Measurements from ENCODE around the gene WFIKKN2. TPM values are rescaled to one million over a fixed set of nuclear protein-coding genes. Genes with fewer than 3 reads are reported as not detected.

WFIKKN2 gene
- total and polyA plus RNA-seq, 2 donors (not counting 1 experiment from before 2014, with no cell fraction given), result 0.02 to 0.33 TPM

DNA sequence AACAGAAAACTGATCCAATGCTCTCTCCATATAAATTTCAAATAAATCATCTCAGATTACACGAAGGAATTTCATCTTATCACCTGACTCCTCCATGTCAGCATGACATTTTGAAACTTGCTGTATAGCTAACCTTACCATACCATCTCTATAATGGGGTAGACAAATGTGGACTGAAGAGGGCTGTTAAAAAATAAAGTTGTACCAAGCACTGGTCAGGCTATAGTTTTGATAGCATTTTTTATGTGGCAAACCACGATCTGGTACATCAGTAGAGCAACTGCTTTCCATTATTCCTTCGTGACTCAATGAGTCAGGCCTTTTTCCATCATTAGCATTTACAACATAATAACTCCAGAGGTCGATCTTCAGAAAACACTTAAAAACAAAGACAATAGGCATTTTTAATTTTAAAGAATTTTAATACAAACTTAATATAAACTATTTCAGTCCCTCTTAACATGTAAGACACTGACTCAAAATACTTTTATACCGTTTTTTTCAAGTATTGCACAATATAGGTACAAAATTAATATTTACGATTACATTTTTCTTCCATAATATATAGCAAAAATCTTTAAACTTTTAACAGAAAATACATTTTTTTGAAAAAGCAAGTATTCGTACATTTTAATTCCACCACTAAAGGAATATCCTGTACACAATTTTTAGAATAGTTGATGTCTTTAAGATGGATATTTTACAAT lies 26.6 kb downstream of the WFIKKN2 start:
- Histone ChIP-seq H2AFZ (ENCODE audit: low read length) (no peak overlapping the region), H3K9ac (ENCODE audit: insufficient read depth, low read length) (no peak overlapping the region), H3K36me3 (ENCODE audit: control insufficient read depth, insufficient read depth, low read length) (peaks cover 7% of the 10 kb centered on the region), H3K4me2 (ENCODE audit: extremely low read depth, insufficient read depth, low read length) (no peak overlapping the region), H4K20me1 (ENCODE audit: control insufficient read depth, extremely low read depth, insufficient read depth, low read length) (no peaks in the 10 kb centered on the region), H3K4me3 (replicated peaks in 1 of 4; ENCODE audit: control extremely low read depth in 1 of 4, insufficient read depth in 1 of 4, low read depth in 3 of 4, low read length in 4 of 4) (peak overlapping the region in 1 of 4 experiments; percentile 94), H3K79me2 (ENCODE audit: control insufficient read depth, insufficient read depth, low read length) (peaks cover 34% of the 10 kb centered on the region), H3K27ac (ENCODE audit: insufficient read depth, low read length) (no peak overlapping the region), H3K9me3 (ENCODE audit: control insufficient read depth, insufficient read depth, low read depth, low read length) (no peaks in the 10 kb centered on the region), H3K27me3 (ENCODE audit: control insufficient read depth, insufficient read depth, low read length) (no peaks in the 10 kb centered on the region), H3K4me1 (ENCODE audit: control insufficient read depth, extremely low read depth, insufficient read depth, low read length) (peaks cover under 1% of the 10 kb centered on the region)
- TF ChIP-seq, protein P1, sequence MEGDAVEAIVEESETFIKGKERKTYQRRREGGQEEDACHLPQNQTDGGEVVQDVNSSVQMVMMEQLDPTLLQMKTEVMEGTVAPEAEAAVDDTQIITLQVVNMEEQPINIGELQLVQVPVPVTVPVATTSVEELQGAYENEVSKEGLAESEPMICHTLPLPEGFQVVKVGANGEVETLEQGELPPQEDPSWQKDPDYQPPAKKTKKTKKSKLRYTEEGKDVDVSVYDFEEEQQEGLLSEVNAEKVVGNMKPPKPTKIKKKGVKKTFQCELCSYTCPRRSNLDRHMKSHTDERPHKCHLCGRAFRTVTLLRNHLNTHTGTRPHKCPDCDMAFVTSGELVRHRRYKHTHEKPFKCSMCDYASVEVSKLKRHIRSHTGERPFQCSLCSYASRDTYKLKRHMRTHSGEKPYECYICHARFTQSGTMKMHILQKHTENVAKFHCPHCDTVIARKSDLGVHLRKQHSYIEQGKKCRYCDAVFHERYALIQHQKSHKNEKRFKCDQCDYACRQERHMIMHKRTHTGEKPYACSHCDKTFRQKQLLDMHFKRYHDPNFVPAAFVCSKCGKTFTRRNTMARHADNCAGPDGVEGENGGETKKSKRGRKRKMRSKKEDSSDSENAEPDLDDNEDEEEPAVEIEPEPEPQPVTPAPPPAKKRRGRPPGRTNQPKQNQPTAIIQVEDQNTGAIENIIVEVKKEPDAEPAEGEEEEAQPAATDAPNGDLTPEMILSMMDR (conservative IDR thresholded peaks at IDR 0.05 in 1 of 2, IDR thresholded peaks at IDR 0.05 in 1 of 2; ENCODE audit: low read depth in 1 of 2, low read length in 2 of 2), result no peak
- no peak for DNase-seq (ENCODE audit: low read depth in 2 of 2)

DNA sequence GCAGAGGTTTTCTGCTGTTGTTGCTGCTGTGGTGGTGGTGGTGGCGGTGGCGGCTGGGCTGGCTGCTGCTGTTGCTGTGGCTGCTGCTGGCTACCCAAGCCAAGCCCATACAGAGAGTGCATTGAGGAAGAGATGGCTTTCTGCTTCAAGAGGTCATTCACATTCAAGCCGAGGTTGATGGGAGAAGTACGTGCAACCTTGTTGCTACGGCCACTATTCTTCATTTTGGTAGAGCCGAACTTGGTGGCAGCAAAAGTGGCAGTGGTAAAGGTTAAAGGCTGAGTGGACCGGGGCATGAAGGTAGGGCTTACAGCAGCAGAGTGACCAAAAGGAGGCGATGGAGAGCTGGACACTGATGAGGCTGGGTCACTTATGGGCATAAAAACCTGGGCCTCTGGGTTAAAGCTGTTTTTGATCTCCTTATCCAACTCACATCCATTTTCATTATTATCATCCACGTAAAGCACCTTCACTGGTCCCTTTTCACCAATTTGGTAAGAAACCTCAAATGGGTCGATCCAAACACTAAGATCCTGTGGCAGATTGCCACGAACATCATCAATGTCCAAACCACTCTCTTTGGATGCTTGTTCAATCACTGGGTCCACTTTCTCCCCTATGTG lies 27.9 kb downstream of the WFIKKN2 start:
- DNase-seq (ENCODE audit: low read depth in 2 of 2), result peak in 1 of 2 donors; percentile 49
- H3K27ac ChIP-seq (ENCODE audit: insufficient read depth, low read length), result no peak overlapping the region
- H3K27me3 ChIP-seq (ENCODE audit: control insufficient read depth, insufficient read depth, low read length), result no peaks in the 10 kb centered on the region
- peaks cover 5% of the 10 kb centered on the region for H3K4me1 ChIP-seq (ENCODE audit: control insufficient read depth, extremely low read depth, insufficient read depth, low read length)
- no peak overlapping the region for H2AFZ ChIP-seq (ENCODE audit: low read length)
- H3K4me2 ChIP-seq (ENCODE audit: extremely low read depth, insufficient read depth, low read length), result peak overlapping the region; percentile 82
- peaks cover 7% of the 10 kb centered on the region for H3K36me3 ChIP-seq (ENCODE audit: control insufficient read depth, insufficient read depth, low read length)
- no peaks in the 10 kb centered on the region for H4K20me1 ChIP-seq (ENCODE audit: control insufficient read depth, extremely low read depth, insufficient read depth, low read length)
- peaks cover 34% of the 10 kb centered on the region for H3K79me2 ChIP-seq (ENCODE audit: control insufficient read depth, insufficient read depth, low read length)
- H3K9me3 ChIP-seq (ENCODE audit: control insufficient read depth, insufficient read depth, low read depth, low read length), result no peaks in the 10 kb centered on the region
- peak overlapping the region in 2 of 4 experiments; percentile 94 to 96 for H3K4me3 ChIP-seq (replicated peaks in 1 of 4; ENCODE audit: control extremely low read depth in 1 of 4, insufficient read depth in 1 of 4, low read depth in 3 of 4, low read length in 4 of 4)
- TF ChIP-seq EZH2 (IDR thresholded peaks at IDR 0.05; ENCODE audit: low read length, missing control alignments), result no peak
- TF ChIP-seq, protein P1 (conservative IDR thresholded peaks at IDR 0.05 in 1 of 2, IDR thresholded peaks at IDR 0.05 in 1 of 2; ENCODE audit: low read depth in 1 of 2, low read length in 2 of 2), result peak; percentile 49 to 69
- no peak overlapping the region for H3K9ac ChIP-seq (ENCODE audit: insufficient read depth, low read length)

DNA sequence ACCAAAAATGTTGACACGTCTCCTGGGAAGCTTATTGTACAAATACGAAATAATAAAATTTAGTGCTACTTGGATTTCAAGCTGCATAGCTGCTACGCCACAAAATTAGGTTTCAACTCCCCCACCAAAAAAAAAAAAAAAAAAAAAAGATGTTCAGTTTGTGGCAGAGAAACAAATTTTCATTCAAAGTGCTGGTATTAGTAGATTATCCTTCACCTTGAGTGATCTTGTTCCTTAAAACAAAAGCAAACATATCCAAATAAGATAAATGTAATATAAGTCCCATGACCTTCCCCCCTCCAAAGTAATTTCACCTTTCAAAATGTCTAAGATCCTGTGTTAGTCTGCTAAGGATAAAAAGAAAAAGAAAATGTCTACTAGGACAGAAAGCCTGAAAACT lies 28.5 kb downstream of the WFIKKN2 start:
- Histone ChIP-seq H3K79me2 (ENCODE audit: control insufficient read depth, insufficient read depth, low read length) (peaks cover 34% of the 10 kb centered on the region), H2AFZ (ENCODE audit: low read length) (no peak overlapping the region), H3K27me3 (ENCODE audit: control insufficient read depth, insufficient read depth, low read length) (no peaks in the 10 kb centered on the region), H3K9ac (ENCODE audit: insufficient read depth, low read length) (no peak overlapping the region), H4K20me1 (ENCODE audit: control insufficient read depth, extremely low read depth, insufficient read depth, low read length) (no peaks in the 10 kb centered on the region), H3K36me3 (ENCODE audit: control insufficient read depth, insufficient read depth, low read length) (peaks cover 7% of the 10 kb centered on the region), H3K4me1 (ENCODE audit: control insufficient read depth, extremely low read depth, insufficient read depth, low read length) (peaks cover 5% of the 10 kb centered on the region), H3K9me3 (ENCODE audit: control insufficient read depth, insufficient read depth, low read depth, low read length) (no peaks in the 10 kb centered on the region), H3K4me2 (ENCODE audit: extremely low read depth, insufficient read depth, low read length) (peak overlapping the region; percentile 82), H3K4me3 (replicated peaks in 1 of 4; ENCODE audit: control extremely low read depth in 1 of 4, insufficient read depth in 1 of 4, low read depth in 3 of 4, low read length in 4 of 4) (peak overlapping the region in 3 of 4 experiments; percentile 94 to 96 (median 96)), H3K27ac (ENCODE audit: insufficient read depth, low read length) (no peak overlapping the region)
- no peak for DNase-seq (ENCODE audit: low read depth in 2 of 2)
- no peak for TF ChIP-seq EZH2 (IDR thresholded peaks at IDR 0.05; ENCODE audit: low read length, missing control alignments)
- TF ChIP-seq, protein P1 (conservative IDR thresholded peaks at IDR 0.05 in 1 of 2, IDR thresholded peaks at IDR 0.05 in 1 of 2; ENCODE audit: low read depth in 1 of 2, low read length in 2 of 2), result no peak
